HEK293 (cell line): Measurements from ENCODE around the gene HSD17B2.

Experiments
- CTCF ChIA-PET: fragments of 350-600 bp; formaldehyde crosslinking; extraction: SDS; loops from one replicate; lab custom pipeline; 2021; ENCODE audit warnings: antibody characterized with exemption; lab: Yijun Ruan, JAX
- POLR2A ChIA-PET: fragments of 300-600 bp; formaldehyde crosslinking; extraction: SDS; loops from one replicate; lab custom pipeline; 2020; ENCODE audit warnings: antibody characterized with exemption, inconsistent platforms; lab: Yijun Ruan, JAX
- H3K27ac ChIP-seq: fragments of 200-500 bp; sonication (Bioruptor generic); 2 replicates; pipeline ENCODE4 v1.5.1; 2014; ENCODE audit warnings: low read depth, low read length, control low read depth, inconsistent platforms; ENCODE audit errors: extremely low read depth
- H3K36me3 ChIP-seq, 2 experiments: fragments of 200-500 bp in 1 of 2; sonication (Bioruptor generic) in 1 of 2; 1 replicate in 1 of 2; 2 replicates in 1 of 2; pipeline ENCODE4 v1.5.1; 2014 to 2017; ENCODE audit warnings: inconsistent platforms in 2 of 2, low read length in 2 of 2; ENCODE audit not compliant: control insufficient read depth in 2 of 2, insufficient read depth in 1 of 2
- H3K4me1 ChIP-seq: fragments of 200-500 bp; sonication (Bioruptor generic); 2 replicates; pipeline ENCODE4 v1.5.1; 2014; ENCODE audit warnings: mild to moderate bottlenecking, low read length, inconsistent platforms; ENCODE audit not compliant: control insufficient read depth, insufficient read depth
- H3K4me3 ChIP-seq: 2 replicates; pipeline ENCODE4 v1.5.1; 2011; ENCODE audit warnings: low read depth, mild to moderate bottlenecking, control low read depth, low read length, moderate library complexity
- H3K9me3 ChIP-seq: fragments of 200-500 bp; sonication (Bioruptor generic); 2 replicates; pipeline ENCODE4 v1.5.1; 2014; ENCODE audit warnings: low read depth, low read length, inconsistent platforms; ENCODE audit not compliant: control insufficient read depth, insufficient read depth
- BCL11B ChIP-seq: fragments of 450-650 bp; formaldehyde crosslinking; IDR thresholded peaks from 2 replicates; pipeline ENCODE4 v1.5.1; 2016; ENCODE audit warnings: low read depth, missing biosample characterization, missing genetic modification characterization
- GFI1B ChIP-seq: fragments of 450-650 bp; formaldehyde crosslinking; IDR thresholded peaks from 2 replicates; pipeline ENCODE4 v1.5.1; 2016; ENCODE audit warnings: missing biosample characterization, missing genetic modification characterization
- GLI4 ChIP-seq: fragments of 450-650 bp; formaldehyde crosslinking; IDR thresholded peaks from 2 replicates; pipeline ENCODE4 v1.5.1; 2016; ENCODE audit warnings: missing biosample characterization, missing genetic modification characterization
- OVOL3 ChIP-seq: fragments of 450-650 bp; formaldehyde crosslinking; IDR thresholded peaks from 2 replicates; pipeline ENCODE4 v1.5.1; 2016; ENCODE audit warnings: missing biosample characterization, missing genetic modification characterization
- SCRT2 ChIP-seq: fragments of 450-650 bp; formaldehyde crosslinking; IDR thresholded peaks from 2 replicates; pipeline ENCODE4 v1.5.1; 2016; ENCODE audit warnings: missing biosample characterization, missing genetic modification characterization
- TCF7L2 ChIP-seq: IDR thresholded peaks from 2 replicates; pipeline ENCODE4 v1.6.1; 2011; ENCODE audit warnings: low read depth, mild to moderate bottlenecking, inconsistent platforms, low read length, moderate library complexity, borderline replicate concordance
- WT1 ChIP-seq: fragments of 450-650 bp; formaldehyde crosslinking; IDR thresholded peaks from 2 replicates; pipeline ENCODE4 v1.5.1; 2016; ENCODE audit warnings: missing biosample characterization, missing genetic modification characterization
- ZBTB8A ChIP-seq: fragments of 450-650 bp; formaldehyde crosslinking; IDR thresholded peaks from 2 replicates; pipeline ENCODE4 v1.5.1; 2016; ENCODE audit warnings: missing biosample characterization, missing genetic modification characterization
- ZEB2 ChIP-seq: fragments of 450-650 bp; formaldehyde crosslinking; IDR thresholded peaks from 2 replicates; pipeline ENCODE4 v1.5.1; 2016; ENCODE audit warnings: missing biosample characterization, missing genetic modification characterization
- ZNF146 ChIP-seq: fragments of 450-650 bp; formaldehyde crosslinking; IDR thresholded peaks from 2 replicates; pipeline ENCODE4 v1.5.1; 2016; ENCODE audit warnings: missing biosample characterization, missing genetic modification characterization
- ZNF221 ChIP-seq: fragments of 450-650 bp; formaldehyde crosslinking; IDR thresholded peaks from 2 replicates; pipeline ENCODE4 v1.5.1; 2017; ENCODE audit warnings: missing biosample characterization, missing genetic modification characterization, borderline replicate concordance
- ZNF404 ChIP-seq: fragments of 450-650 bp; formaldehyde crosslinking; IDR thresholded peaks from 2 replicates; pipeline ENCODE4 v1.5.1; 2017; ENCODE audit warnings: missing biosample characterization, missing genetic modification characterization
- ZNF544 ChIP-seq: fragments of 450-650 bp; formaldehyde crosslinking; IDR thresholded peaks from 2 replicates; pipeline ENCODE4 v1.5.0; 2017; ENCODE audit warnings: missing biosample characterization, missing genetic modification characterization
- ZNF548 ChIP-seq: fragments of 450-650 bp; formaldehyde crosslinking; IDR thresholded peaks from 2 replicates; pipeline ENCODE4 v1.5.1; 2016; ENCODE audit warnings: missing biosample characterization, missing genetic modification characterization
- ZNF654 ChIP-seq: fragments of 450-650 bp; formaldehyde crosslinking; IDR thresholded peaks from 2 replicates; pipeline ENCODE4 v1.5.1; 2016; ENCODE audit warnings: low read depth, missing biosample characterization, missing genetic modification characterization
- TF ChIP-seq, protein P1 (sequence below): fragments of 450-650 bp; formaldehyde crosslinking; IDR thresholded peaks from 2 replicates; pipeline ENCODE4 v1.5.1; 2017; ENCODE audit warnings: missing biosample characterization, missing genetic modification characterization
- TF ChIP-seq, protein P2 (sequence below): fragments of 450-650 bp; formaldehyde crosslinking; IDR thresholded peaks from 2 replicates; pipeline ENCODE4 v1.5.1; 2016; ENCODE audit warnings: missing biosample characterization, missing genetic modification characterization
- TF ChIP-seq, protein P3 (sequence below): fragments of 450-650 bp; formaldehyde crosslinking; IDR thresholded peaks from 2 replicates; pipeline ENCODE4 v1.5.1; 2017; ENCODE audit warnings: missing biosample characterization, missing genetic modification characterization

HSD17B2 gene

DNA sequence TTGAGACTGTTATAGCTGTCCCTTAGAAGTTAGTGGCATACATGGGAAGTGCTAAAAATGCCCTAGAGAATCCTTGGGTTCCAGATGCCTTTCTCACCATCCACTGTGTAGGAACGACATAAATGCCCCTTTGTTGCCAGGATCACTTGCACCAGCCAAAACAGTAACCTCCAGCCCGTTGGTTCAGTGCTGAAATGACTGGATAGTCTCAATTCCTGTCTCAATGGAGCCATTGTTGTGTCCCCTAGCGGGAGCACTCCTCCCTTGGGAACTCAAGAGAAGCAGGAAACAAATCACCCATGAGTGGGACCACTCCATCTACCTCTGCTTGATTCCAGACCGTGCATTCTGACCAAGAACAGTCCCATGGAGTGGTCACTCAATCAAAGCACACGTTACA, 111.9 kb downstream of the HSD17B2 start:
- Histone ChIP-seq H3K4me3 (no peak overlapping the region), H3K4me1 (no peaks in the 10 kb centered on the region), H3K27ac (no peak overlapping the region), H3K36me3 (peaks cover 0 to 43% of the 10 kb centered on the region in 2 experiments; a peak in 2 of 3 replicates), H3K9me3 (no peaks in the 10 kb centered on the region)
- ChIA-PET POLR2A (no interaction called here), CTCF (no interaction called here)
- TF ChIP-seq GLI4 (tag by site-specific recombination) (no peak), ZBTB8A (tag by site-specific recombination) (no peak)

- H3K4me3 ChIP-seq, result no peak overlapping the region
- ChIA-PET POLR2A (no interaction called here), CTCF (no interaction called here)
- peaks cover 4% of the 10 kb centered on the region for H3K4me1 ChIP-seq
- TF ChIP-seq ZNF146 (no peak), SCRT2 (no peak), BCL11B (no peak), OVOL3 (tag by site-specific recombination) (no peak), ZNF221 (no peak), GFI1B (tag by site-specific recombination) (no peak), ZEB2 (tag by site-specific recombination) (no peak), WT1 (tag by site-specific recombination) (no peak), ZNF404 (no peak), ZNF654 (no peak), ZNF544 (tag by site-specific recombination) (no peak), TCF7L2 (no peak), ZNF548 (no peak)
- TF ChIP-seq, protein P1, sequence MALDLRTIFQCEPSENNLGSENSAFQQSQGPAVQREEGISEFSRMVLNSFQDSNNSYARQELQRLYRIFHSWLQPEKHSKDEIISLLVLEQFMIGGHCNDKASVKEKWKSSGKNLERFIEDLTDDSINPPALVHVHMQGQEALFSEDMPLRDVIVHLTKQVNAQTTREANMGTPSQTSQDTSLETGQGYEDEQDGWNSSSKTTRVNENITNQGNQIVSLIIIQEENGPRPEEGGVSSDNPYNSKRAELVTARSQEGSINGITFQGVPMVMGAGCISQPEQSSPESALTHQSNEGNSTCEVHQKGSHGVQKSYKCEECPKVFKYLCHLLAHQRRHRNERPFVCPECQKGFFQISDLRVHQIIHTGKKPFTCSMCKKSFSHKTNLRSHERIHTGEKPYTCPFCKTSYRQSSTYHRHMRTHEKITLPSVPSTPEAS (tag by site-specific recombination), result no peak
- TF ChIP-seq, protein P2, sequence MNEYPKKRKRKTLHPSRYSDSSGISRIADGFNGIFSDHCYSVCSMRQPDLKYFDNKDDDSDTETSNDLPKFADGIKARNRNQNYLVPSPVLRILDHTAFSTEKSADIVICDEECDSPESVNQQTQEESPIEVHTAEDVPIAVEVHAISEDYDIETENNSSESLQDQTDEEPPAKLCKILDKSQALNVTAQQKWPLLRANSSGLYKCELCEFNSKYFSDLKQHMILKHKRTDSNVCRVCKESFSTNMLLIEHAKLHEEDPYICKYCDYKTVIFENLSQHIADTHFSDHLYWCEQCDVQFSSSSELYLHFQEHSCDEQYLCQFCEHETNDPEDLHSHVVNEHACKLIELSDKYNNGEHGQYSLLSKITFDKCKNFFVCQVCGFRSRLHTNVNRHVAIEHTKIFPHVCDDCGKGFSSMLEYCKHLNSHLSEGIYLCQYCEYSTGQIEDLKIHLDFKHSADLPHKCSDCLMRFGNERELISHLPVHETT (tag by site-specific recombination), result no peak
- TF ChIP-seq, protein P3, sequence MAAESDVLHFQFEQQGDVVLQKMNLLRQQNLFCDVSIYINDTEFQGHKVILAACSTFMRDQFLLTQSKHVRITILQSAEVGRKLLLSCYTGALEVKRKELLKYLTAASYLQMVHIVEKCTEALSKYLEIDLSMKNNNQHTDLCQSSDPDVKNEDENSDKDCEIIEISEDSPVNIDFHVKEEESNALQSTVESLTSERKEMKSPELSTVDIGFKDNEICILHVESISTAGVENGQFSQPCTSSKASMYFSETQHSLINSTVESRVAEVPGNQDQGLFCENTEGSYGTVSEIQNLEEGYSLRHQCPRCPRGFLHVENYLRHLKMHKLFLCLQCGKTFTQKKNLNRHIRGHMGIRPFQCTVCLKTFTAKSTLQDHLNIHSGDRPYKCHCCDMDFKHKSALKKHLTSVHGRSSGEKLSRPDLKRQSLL (tag by site-specific recombination), result no peak
- no peaks in the 10 kb centered on the region for H3K9me3 ChIP-seq
- H3K36me3 ChIP-seq, result peaks cover 0 to 43% of the 10 kb centered on the region in 2 experiments; a peak in 2 of 3 replicates
- H3K27ac ChIP-seq, result no peak overlapping the region
Observed at GRCh38 chr16:82147546-82147945, 112.5 kb downstream of the HSD17B2 start.
